GM18508 (cell line): ENCODE results near the gene NOTCH1.

Experiments used
- ATAC-seq: cut with Tn5 transposase; IDR thresholded peaks from one replicate; pipeline ENCODE4 v1.9.1; 2021; ENCODE audit warnings: moderate number of reproducible peaks; ENCODE audit not compliant: insufficient read depth, unreplicated experiment

Gene NOTCH1

DNA sequence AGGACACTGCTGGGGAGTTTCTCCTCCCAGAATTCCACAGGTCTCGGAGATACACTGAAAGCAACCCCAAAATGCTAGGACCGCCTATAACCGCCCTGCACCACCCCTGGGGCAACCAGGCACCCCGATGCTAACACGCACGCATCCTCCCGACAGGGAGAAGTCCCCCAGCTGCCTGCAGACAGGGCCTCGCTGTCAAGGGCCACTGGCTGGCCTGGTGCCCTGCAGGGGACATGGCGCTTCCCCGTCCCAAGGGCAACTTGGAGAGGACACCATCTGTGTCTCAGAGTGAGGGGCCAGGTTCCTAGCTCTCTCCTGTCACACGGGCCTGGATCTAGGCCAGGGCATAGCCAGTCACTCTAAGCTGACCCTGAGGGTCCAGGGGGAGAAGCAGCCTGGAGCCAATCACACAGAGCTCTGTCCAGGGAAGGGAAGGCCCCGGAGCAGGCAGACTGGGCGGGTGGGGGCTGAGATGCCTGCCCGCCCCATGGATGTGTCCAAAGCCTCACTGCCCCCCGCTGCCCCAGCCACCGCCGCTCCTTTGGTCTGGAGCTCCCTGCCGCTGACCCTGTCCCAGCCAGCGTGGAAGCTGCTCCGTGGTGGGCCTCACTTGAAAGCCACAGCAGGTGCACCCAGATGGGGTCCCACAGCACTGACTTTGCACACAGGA is 9.7 kb downstream of the NOTCH1 start:
- no peak for ATAC-seq

DNA sequence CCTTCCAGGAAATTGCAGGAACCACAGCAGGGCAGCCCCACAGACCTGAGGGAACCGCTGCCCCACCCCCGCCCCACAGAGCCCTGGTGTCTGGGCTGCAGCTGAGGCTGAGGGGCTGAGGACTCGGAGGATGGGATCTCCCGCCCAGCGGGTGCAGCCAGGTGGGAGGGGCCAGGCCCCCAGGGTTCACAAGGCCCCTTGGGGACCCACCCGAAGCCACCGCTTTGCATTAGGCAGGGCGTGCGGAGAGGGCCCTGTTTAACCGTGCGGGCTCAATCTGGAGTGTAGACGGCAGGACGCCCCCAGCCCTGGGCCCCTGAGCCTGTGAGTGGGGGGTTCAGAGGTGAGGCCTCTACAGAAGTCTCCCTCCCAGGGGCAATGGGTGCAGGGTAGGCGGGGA is 10.8 kb downstream of the NOTCH1 start:
- no peak for ATAC-seq

DNA sequence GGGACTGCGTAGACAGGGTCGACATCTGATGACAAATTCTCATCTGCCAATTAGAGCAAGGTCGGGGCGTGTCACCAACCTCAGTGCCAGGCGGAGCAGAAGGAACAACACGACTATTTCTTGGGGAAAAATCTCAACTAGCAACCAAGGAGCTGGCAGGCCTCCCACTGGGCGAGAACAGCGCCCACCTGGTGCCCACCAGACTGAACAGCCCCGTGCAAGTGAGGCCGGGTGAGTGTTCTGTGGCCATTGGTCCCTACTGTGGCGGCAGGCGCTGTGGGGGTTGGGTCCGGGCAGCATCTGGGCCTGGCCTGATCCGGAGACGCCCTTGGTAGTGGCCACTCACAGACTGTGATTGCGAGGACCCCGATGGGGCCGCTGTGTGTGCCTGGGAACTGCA is 11.5 kb downstream of the NOTCH1 start:
- no peak for ATAC-seq

DNA sequence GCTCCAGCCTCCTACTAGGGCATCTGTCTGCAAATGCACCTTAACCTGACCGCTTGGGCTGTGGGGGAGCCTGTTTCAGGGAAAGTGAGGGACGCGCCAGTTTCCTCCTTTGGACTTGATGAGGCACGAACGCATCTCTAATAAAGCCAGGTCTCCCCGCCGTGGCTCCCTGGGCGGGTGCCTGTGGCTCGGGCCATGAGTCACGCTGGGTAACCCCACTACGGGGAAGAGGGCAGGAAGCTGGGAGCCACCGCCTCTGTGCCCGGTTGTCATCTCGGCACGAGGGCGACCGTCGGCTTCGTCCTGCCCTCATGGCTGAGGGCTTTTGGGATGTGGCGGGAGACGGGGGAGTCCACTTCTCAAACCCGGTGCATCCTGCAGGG is 12.1 kb downstream of the NOTCH1 start:
- ATAC-seq, result no peak

DNA sequence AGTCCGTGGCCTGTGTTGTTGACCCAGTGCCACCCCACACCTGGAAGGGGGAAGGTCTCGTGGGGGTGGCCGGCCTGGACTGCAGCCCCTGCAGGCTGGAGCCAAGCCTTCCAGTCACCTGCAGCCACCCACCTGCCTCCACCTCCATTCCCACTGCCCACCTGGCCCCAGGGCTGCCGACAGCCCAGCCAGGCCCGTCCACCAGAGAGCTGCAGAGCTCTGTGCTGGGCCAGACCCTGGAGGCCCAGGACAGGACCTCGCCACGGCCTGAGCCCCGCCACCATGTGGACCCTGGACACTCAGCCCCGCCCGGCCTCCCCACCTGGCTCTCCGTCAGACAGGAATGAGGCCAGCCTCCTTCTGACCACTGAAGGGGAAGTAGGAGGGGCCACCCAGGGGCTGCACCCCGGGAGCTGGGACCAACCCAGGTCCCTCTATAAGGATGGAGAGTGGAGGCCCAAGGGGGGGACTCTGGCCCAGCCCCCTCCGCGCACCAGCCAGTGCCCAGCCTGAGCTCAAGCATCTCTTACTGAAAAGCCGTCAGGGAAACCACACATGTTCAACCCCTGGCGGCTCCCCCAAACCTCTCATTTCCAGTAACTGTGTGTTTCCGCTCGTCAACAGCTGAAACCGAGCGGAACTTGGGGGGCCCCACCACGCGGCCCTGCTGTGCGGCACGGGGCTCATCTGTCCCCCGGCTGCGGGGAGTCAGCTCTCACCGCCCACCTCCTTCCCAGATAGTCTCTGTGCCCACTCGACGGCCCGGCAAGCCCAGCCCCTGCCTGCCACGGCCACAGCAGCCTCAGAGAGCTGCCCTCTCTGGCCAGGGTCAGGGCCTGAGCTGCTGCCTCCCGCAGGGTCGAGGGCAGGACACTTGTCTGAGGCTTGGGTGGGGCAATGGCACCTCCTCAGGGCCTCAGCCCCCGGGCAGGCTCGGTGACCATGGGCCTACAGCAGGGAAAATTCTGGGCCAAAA is 12.8 kb downstream of the NOTCH1 start:
- no peak for ATAC-seq

DNA sequence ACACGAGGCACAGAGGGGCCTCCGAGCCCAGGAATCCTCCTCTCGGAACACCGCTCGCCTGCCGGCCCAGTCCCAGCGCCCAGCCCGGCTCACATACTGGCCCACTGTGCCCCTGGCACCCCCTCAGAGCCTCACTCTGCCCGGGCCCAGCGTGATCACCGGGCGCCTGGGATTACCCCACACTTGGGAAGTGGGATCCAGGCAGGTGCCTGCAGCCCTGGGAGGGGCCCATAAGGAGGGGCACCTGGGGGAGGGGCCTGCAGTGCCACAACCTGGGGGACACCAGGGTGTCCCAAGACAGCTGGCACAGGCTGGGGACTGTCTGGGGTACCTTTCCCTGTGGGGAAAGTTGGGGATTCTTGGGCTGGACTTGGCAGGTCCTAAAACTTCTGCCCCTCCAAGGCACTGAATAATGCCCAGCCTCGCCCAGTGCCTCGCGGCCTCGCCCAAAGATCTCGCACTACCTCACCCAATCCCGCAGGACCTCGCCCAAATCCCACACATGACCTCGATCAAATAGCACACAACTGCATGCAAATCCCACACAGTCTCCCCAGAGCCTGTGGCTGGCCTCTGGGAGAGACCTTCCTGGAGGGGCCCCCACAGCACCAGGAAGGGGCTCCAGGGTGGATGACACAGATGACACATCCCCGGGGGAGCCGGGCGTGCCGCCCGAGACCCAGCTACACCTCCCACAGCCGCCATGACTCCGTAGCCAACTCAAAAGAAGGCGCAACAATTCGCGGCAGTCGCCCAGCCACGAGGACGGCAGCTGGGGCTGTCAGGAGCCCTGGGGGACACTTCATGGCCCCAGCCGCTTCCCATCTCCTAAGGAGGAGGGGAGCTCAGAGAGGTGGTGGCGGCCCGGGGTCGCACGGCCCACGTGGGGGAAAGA is 13.7 kb downstream of the NOTCH1 start:
- ATAC-seq, result no peak

DNA sequence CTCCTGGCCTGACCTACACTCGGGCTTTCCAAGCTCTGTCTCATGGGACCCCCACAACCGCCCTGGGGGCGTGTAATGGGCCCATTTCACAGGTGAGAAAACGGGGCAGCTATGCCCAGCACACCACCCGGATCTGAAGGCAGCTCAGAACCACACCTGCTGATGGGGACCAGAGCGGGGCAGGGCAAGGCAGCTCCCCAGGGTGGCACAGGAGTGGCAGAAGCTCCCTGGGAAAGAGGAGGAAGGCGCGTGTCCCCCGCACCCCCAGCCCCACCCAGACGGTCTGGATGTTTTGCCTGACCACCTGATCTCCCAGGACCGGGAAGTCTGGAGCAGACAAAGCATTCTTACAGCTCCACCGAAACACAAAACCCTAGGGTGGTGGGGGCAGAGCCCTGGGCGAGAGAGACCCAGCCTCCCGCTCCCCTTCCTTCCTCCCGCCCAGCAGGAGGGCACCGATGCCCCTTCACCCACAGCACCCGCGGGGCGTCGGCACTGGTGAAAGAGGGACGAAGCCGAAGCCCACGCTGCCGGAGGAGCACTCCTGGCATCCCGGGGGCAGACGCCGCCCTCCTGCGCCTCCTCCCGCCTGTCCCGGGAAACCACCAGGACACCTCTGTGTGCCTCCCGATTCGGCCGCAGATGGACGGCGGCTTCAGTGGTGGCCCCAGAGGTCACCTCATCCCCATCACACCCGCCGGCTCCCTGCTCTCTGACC is 14.5 kb downstream of the NOTCH1 start:
- no peak for ATAC-seq

DNA sequence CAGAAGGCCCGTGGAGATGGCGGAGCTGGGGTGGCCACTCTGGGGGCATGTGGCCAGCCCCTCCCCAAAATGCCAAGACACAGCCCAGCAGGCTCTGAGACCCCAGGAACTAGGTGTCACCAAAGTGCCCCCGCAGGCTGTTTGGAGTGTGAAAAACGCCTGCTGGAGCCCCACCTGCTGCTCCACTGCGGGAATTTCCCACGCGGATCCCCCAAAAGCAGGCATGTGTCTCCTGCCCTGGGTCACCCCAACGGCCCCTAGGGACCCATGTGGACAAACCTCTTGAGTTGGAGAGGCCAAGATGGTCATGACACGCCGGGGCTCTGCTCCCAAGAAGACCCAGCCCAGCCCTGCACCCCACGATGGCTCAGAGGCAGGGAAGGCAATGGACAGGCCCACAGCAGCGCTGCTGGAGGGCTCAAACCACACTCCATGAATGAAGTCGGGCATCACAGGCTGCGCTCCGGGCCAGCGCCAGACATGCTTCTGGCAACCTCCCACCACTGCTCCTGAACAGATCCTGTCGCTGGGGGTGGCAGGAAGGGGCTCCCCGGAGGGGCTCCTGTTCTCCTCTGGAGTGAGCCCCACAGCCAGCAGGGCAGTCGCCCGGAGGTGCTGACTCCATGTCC is 15.3 kb downstream of the NOTCH1 start:
- no peak for ATAC-seq

DNA sequence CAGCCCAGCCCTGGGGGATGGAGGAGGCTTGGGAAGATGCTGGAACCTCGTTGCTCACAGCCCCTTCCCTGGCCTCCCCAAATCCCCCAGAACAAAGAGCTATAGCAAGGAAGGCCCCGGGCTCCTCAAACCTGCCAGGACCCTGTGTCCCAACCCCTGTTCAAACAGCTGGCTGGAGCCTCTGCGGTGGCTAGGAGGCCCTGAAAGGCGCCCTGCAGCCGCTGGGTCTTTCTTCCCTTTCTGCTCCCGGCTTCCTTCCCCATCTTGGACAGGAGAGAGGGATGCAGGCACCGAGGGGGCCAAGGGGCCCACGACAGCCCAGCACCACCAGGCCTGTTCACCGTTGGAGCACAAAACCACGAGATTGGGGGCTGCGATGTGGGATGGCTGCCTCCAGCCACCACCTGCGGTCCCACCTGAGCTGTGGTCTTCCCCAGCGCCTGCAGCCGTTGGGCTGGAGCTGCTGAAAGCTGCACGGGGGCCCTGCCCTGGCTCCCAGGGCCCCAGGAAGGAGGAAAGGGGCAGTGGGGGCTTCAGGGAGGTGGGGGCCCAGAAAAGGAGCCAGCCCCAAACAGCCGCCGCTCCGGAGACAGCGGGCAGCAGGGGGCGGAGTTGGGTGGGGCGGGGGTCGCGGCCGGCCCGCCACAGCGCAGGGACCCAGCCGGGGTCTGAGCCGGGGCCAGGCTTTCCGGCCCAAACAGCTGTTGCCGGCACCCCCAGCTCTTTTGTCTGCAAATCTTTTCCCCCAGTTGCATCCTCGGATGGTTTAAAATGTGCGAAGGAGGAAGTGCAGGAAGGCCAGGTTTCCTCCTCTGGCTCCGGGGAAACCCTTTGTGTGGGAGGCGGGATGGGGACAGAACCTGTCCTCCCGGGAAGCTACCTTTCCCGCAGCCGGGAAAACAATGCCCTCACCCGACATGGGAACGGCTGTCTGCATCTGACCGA is 16.1 kb downstream of the NOTCH1 start:
- ATAC-seq, result no peak

DNA sequence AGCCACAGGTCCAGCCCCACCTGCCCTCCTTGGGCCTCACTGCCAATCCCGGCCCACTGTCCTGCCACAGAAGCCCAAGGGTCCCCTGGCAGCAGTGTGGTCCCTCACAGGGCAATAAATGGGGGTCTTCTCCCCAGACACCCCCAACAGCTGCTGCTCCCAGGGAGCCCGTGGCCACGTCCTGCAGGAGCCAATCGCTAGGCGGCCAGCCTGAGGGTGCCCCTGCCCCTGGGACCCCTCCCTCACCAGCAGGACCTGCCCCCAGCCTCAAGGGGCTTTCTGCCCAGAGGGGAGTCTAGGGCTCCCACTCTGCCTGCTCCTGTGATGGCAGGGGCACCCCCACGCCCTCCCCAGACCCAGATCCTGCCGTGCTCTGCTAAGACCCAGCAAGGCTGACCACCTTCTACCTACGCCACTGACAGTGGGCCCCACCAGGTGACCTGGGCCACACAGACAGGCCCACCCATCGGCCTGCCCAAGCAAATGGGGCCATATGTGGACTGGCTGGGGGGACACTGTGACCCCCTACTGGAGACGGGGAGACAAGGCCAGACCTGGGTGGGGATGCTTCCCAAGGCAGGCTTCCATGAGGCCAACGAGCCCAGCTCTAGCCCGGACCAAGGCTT is 17.0 kb downstream of the NOTCH1 start:
- ATAC-seq, result no peak

DNA sequence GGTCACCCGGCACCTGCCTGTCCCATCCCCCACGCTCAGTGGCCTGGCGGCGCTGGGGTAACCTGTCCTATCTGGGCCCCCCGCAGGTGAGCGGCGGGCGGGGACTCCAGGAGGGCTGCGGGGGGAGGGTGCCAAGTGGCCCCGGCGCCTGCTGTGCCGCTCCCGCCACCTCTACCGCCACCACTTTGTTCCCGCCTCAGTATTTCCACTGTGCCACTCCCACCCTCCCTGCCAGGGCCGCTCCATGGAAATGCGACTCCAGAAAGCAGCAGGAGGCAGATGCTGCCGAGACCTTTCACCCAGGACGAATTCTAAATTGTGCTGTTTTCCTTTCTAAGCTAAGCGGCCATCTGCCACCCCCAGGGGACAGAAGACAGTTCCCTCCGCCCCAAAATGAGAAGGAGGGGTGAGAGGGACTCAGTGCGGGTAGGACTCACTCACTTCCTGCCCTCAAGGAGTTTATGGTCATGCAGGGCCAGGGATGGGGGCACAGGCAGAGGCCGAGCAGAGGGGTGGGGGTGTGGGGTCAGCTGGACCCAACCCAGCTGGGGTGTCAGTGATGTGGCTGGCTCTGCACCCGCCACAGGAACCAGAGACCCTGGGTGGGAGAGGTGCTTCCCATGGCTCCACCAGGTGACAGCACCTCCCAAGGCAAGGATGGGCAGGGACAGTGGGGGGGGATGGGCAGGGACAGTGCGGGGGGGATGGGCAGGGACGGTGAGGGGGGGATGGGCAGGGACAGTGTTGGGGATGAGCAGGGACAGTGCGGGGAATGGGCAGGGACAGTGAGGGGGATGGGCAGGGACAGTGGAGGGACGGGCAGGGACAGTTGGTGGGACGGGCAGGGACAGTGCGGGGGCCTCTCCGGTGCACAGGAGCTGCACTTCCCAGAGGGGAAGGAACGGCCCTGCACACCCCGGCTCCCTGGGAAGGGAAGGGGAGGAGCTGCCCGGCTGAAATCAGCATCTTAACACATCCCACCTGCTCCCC is 17.8 kb downstream of the NOTCH1 start:
- no peak for ATAC-seq

DNA sequence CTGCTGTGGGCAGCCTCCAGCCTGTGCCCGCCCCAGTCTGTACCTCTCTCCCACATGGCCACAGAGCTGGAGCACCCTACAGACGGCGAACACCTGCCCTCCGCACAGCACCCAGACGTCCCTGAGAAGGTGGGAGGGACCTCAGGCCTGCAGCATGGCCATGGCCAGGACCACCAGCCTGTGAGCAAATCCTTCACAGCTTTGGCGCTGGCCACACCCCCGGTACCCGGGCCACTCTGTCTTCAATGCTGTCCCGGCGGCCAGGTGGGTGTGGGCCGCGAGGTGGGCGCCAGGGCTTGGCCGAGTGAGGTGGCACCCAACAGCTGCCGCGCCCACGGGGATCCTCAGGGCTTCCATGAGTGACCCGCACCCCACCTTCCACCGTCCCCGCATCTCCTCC is 18.7 kb downstream of the NOTCH1 start:
- ATAC-seq, result no peak

DNA sequence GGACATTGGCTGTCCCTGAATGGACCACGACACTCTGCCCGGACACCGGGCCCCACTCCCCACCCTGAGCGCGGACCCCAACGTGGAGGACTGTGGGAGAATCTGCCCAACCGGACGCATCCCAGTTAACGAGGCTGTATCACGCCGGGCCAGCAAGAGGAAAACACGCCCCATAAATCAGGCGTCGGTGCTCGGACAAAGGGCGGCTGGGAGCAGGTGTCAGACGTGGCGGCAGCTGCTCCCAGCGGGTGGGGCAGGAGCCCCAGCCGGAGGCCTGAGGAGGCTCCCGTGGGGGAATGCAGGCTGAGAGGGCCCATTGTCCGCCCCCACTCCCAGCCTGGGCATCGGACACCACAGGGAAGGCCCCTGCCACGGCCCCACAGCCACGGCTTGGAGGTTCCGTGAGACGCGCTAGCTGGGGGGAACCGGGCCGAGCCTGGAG is 19.2 kb downstream of the NOTCH1 start:
- ATAC-seq, result no peak

DNA sequence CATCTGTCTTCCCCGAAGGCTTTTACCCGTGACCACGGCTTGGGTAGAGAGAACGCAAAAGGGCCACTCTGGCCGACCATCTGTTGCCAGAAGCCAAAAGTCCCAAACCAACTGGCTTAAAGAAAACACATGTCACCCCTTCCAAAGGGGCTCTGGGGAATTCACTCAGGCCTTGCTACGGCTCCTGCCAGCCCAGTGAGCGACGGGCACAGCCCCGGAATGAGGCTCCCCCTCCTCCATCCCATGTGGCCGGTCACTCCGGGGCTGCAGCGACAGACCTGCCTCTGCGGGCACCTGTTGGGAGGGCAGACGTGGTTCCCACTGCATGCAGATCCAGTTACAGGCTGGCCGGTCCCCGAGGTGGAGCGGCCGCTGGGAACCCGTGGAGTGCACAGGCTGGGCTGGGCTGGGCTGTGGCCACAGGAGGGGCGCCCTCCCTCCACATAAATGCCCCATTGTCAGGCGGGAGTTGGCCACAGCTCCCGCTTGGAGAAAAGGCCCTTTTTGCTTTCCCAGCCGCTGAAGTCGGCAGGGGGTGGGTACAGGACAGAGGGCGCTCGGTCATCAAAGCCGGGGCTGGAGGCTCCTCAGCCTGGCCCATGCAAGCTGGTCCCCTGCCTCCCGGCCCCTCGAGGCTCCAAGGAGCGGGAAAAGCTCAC is 19.9 kb downstream of the NOTCH1 start:
- no peak for ATAC-seq

DNA sequence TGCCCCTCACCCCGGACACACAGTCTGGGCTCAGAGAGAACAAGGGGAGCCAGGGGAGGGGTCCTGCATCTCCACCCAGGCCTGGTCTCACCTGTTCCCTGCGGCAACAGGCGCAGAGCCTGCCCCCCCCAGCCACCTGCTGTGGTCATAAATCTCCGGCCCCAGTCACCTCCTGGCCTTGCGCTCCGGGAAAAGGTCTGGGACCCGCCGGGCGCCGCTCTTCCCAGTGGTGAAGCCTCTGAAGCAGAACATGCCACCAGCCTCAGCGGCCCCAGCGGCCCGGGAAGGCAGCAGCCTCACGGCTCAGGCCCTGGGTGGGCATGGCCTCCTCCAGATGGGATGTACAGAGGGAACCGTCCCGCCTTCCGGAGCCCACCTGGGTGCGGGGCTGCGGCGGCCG is 20.6 kb downstream of the NOTCH1 start:
- no peak for ATAC-seq
